Gastroesophageal sphincter (tissue), 4 donors: ENCODE measurements around the gene LACTBL1. TPM values are rescaled to one million over a fixed set of nuclear protein-coding genes. Genes with fewer than 3 reads are reported as not detected.

Source experiments
- ATAC-seq: fragments of 150-250 bp; one replicate; pipeline ENCODE4 v1.9.1; 2016; ENCODE audit warnings: mild to moderate bottlenecking, moderate library complexity
- H3K27ac ChIP-seq, 4 donors: fragments of 200-600 bp; sonication (generic) in 3 of 4; 1 replicate in 3 of 4; 2 replicates in 1 of 4; pipeline ENCODE4 v1.5.1; 2016 to 2019
- H3K27me3 ChIP-seq: fragments of 200-600 bp; sonication (generic); one replicate; pipeline ENCODE4 v1.5.1; 2019
- H3K36me3 ChIP-seq, 2 donors: fragments of 200-600 bp; sonication (generic); one replicate each; pipeline ENCODE4 v1.5.1; 2019; ENCODE audit warnings: control low read depth in 1 of 2
- H3K4me1 ChIP-seq, 3 donors: fragments of 200-600 bp; sonication (generic); 1 replicate in 2 of 3; 2 replicates in 1 of 3; pipeline ENCODE4 v1.5.1; 2016 to 2019; ENCODE audit warnings: control low read depth in 2 of 3
- H3K4me3 ChIP-seq, 2 donors: fragments of 200-600 bp; sonication (generic); one replicate each; pipeline ENCODE4 v1.5.1; 2019; ENCODE audit warnings: mild to moderate bottlenecking in 1 of 2, moderate library complexity in 1 of 2
- H3K9me3 ChIP-seq, 3 donors: fragments of 200-600 bp; sonication (generic); one replicate each; pipeline ENCODE4 v1.5.1; 2017 to 2019; ENCODE audit warnings: control low read depth in 2 of 3
- CTCF ChIP-seq, 4 experiments: fragments of 200-600 bp in 2 of 4; fragments of 450-650 bp in 2 of 4; sonication (generic) in 1 of 4; IDR thresholded peaks; one replicate each; pipeline ENCODE4 v1.5.1; 2017 to 2019; ENCODE audit warnings: antibody characterized with exemption in 4 of 4, mild to moderate bottlenecking in 2 of 4, moderate library complexity in 2 of 4
- EP300 ChIP-seq: sonication (generic); formaldehyde crosslinking; IDR thresholded peaks from one replicate; pipeline ENCODE4 v1.6.1; 2017; ENCODE audit warnings: antibody characterized with exemption, mild to moderate bottlenecking
- POLR2A ChIP-seq, 2 donors: fragments of 450-650 bp; IDR thresholded peaks; one replicate each; pipeline ENCODE4 v1.6.1; 2017; ENCODE audit warnings: antibody characterized with exemption in 2 of 2, mild to moderate bottlenecking in 2 of 2, moderate library complexity in 1 of 2
- POLR2AphosphoS5 ChIP-seq: sonication (generic); formaldehyde crosslinking; IDR thresholded peaks from one replicate; pipeline ENCODE4 v1.6.1; 2017; ENCODE audit warnings: antibody characterized with exemption
- WGBS, 2 donors: methylation state at CpG; one replicate each; pipeline ENCODE4 v1.1.5; 2018; ENCODE audit warnings: low coverage in 1 of 2; 5-methylcytosine and 5-hydroxymethylcytosine counted together
- total RNA-seq, 4 donors: library from RNA; depleted of rRNA; stranded (reverse); fragments of >200 nt; gene quantifications; one replicate each; pipeline ENCODE4 v1.1.0, GENCODE V29; 2016

LACTBL1 gene
- total RNA-seq, 4 donors from 2014 or later: not detected

GRCh38 chr1:22966309-22966708, 6.4 kb downstream of the LACTBL1 start:
- peaks cover 48% of the 10 kb centered on the region for H3K27me3 ChIP-seq
- H3K9me3 ChIP-seq: peaks cover 0 to 24% (median 0%) of the 10 kb centered on the region in 3 donors
- no peak overlapping the region for H3K27ac ChIP-seq
- H3K4me3 ChIP-seq: no peak overlapping the region
- H3K36me3 ChIP-seq: no peaks in the 10 kb centered on the region
- H3K4me1 ChIP-seq: peaks cover 0 to 14% (median 5%) of the 10 kb centered on the region in 3 donors
- TF ChIP-seq EP300: no peak
- no peak for TF ChIP-seq CTCF (IDR thresholded peaks at IDR 0.05)
- TF ChIP-seq POLR2A (IDR thresholded peaks at IDR 0.05): no peak
- no peak for ATAC-seq
- WGBS, 2 donors: 76 to 82% methylated on average over 5 of the region's 5 CpGs

DNA sequence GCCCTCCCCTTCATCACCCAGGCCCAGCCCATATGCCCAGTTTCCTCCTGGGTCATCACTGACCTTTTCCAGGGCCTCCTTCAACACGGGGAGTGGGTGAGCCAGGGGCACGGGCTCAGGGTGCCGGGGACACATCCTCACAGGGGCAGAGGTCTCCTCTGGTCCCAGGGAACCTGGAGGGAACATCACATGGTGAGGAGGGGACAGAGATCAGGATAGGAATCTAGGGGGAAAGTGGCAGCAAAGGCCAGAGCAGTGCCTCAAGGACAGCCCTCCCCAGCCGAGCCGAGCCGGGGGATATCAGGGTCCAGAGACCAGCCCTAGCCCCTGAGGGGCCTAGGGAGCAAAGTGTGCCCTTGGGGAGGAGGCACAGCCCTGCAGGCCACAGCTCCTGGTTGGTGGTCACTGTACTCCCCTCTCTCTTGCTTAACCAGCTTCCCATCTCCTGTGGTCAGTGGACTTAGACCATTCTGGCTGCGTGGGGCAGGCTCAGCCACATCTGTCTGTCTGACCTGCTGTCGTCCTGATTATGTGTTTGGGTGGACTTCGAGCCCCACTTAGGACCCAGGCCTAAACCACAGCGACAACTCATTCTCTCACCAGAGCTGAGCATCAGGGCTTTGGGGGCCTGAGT, 9.5 kb downstream of the LACTBL1 start:
- WGBS, 2 donors: 60% methylated on average over 1 of the region's 10 CpGs; no CpG with 5 or more reads in 1 of the 2 donors
- TF ChIP-seq POLR2A (IDR thresholded peaks at IDR 0.05) (no peak), CTCF (IDR thresholded peaks at IDR 0.05) (no peak), EP300 (no peak), POLR2AphosphoS5 (no peak)
- no peak overlapping the region for H3K4me3 ChIP-seq

DNA sequence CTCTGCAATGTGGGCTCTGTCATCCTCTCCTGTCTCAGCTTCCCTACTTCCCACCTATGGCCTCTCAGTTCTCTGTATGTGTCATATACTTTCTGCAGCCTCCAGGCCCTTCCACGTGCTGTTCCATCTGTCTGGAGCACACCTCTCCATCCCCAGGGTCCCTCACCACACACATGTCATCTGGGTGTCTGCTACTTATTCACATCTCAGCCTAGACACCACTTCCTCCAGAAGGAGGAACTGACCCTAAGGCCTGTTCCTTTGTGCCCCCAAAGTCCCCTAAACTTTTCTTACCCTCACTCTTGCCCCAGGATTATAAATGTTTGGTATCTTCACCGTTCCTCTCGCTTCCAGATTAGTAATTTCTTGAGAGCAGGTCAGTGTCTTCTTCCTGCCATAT, 10.1 kb downstream of the LACTBL1 start:
- no peak overlapping the region for H3K27ac ChIP-seq
- peaks cover 0 to 24% (median 0%) of the 10 kb centered on the region in 3 donors for H3K9me3 ChIP-seq
- H3K4me3 ChIP-seq: no peak overlapping the region
- no peak for ATAC-seq
- TF ChIP-seq POLR2A (IDR thresholded peaks at IDR 0.05) (no peak), EP300 (no peak), POLR2AphosphoS5 (no peak), CTCF (IDR thresholded peaks at IDR 0.05) (no peak)
- no peaks in the 10 kb centered on the region for H3K36me3 ChIP-seq
- peaks cover 69% of the 10 kb centered on the region for H3K27me3 ChIP-seq
- 45 to 59% methylated on average over 3 of the region's 3 CpGs for WGBS, 2 donors
- no peaks in the 10 kb centered on the region for H3K4me1 ChIP-seq

More for the DNA sequence above, 9.5 kb downstream of the LACTBL1 start:
- ATAC-seq: no peak
- Histone ChIP-seq H3K36me3 (no peaks in the 10 kb centered on the region), H3K27ac (no peak overlapping the region), H3K4me1 (no peaks in the 10 kb centered on the region), H3K27me3 (peaks cover 63% of the 10 kb centered on the region), H3K9me3 (peaks cover 0 to 24% (median 0%) of the 10 kb centered on the region in 3 donors)

DNA sequence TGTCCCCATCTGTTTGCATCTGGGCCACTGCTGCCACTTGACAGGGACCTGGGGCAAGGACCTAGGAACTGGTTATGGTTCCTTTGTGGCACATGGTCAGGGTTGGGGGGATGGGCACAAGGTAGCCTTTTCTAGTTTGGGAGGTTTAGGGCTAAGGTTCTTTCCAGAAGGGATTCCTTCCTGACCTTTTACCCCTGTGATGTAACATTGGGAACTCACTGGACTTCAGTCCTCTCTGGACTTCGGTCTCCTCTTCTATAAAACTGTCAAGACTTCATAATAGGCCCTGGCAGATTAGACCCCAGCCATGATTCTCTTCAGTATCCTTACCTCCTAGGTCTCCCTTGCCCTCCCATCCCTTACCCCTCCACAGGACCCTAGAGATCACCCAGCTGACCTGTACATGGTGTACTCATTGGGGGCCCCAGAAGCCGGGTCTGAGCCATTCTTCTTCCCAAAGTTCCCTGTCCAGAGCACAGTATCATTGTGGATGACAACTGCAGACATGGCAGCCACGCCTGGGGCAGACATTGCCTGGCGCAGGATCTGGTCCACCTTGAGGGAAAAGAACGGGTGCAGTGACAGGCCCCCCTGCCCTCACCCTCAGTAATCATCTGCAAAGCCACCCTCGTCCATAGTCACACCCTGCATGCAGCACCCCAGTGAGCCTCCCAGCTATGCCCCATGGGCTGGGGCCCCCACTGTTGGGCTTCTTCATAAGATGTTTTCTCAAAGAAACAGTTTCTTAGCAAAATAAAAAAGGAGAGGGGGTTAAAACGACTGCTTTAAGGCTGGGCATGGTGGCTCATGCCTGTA, 12.9 kb downstream of the LACTBL1 start:
- no peaks in the 10 kb centered on the region for H3K4me1 ChIP-seq
- no peak for TF ChIP-seq EP300
- no peak for TF ChIP-seq POLR2A (IDR thresholded peaks at IDR 0.05)
- no peak for TF ChIP-seq POLR2AphosphoS5
- TF ChIP-seq CTCF (IDR thresholded peaks at IDR 0.05): no peak
- H3K4me3 ChIP-seq: no peak overlapping the region
- ATAC-seq: no peak
- no peaks in the 10 kb centered on the region for H3K9me3 ChIP-seq
- peaks cover 61% of the 10 kb centered on the region for H3K27me3 ChIP-seq
- 92% methylated on average over 4 of the region's 7 CpGs; no CpG with 5 or more reads in 1 of the 2 donors for WGBS, 2 donors
- H3K27ac ChIP-seq: no peak overlapping the region
- no peaks in the 10 kb centered on the region for H3K36me3 ChIP-seq
